Measurements from ENCODE around the gene TMEM266. TPM values are rescaled to one million over a fixed set of nuclear protein-coding genes. Genes with fewer than 3 reads are reported as not detected.

TMEM266 gene
- total and polyA plus RNA-seq, 2 of the 4 experiments (the other 2 are of a cell fraction), result not detected

DNA sequence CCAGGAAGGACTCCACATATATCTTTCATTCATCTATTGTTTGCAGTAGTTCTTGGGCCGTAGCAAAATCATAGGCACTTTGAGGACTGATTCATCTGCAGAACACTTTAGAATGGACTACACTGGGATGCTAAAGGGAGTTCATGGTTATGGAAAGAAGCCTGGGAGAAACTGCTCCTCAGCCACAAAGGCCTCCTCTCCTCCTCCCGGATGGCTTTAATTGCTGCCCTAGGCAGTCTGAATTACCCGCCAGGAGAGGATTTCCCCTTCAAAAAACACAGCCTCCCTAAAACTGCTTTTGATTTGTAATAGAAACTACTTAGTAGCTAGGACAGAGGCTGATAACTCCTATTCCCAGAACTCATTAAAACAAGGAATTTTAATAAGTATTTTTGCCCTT is 4.6 kb downstream of the TMEM266 start:
- in situ Hi-C loops (cut with MboI; ENCODE audit: low sequenced_read_pairs), result no loop called here
- H4K20me1 ChIP-seq (ENCODE audit: insufficient read depth, low read length), result no peaks in the 10 kb centered on the region
- dilution Hi-C loops (cut with HindIII; ENCODE audit: low sequenced_read_pairs, unreplicated experiment), result no loop called here
- ChIA-PET CTCF (no interaction called here), POLR2A (ENCODE audit: unreplicated experiment) (no interaction called here)
- ATAC-seq (ENCODE audit: low read depth), result no peak
- no peak overlapping the region for H4K5ac ChIP-seq (ENCODE audit: low read depth, low read length)
- H2BK20ac ChIP-seq (ENCODE audit: low read depth, low read length), result no peak overlapping the region
- peaks cover 74% of the 10 kb centered on the region for H3K27me3 ChIP-seq (ENCODE audit: control insufficient read depth, insufficient read depth, low read length)
- no TSS peak for BruUV-seq (replicated peaks)
- H3K23ac ChIP-seq (ENCODE audit: low read depth, low read length), result no peak overlapping the region
- H3K79me1 ChIP-seq (ENCODE audit: low read depth in 1 of 2, low read length in 2 of 2), result no peaks in the 10 kb centered on the region
- no peak overlapping the region for H2BK15ac ChIP-seq (ENCODE audit: low read depth, low read length)
- H3K27ac ChIP-seq (ENCODE audit: insufficient read depth, low read length), result no peak overlapping the region
- no peak overlapping the region for H3K4ac ChIP-seq (ENCODE audit: low read depth, low read length)
- H3K4me1 ChIP-seq (ENCODE audit: control insufficient read depth, insufficient read depth, low read length), result no peaks in the 10 kb centered on the region
- intact Hi-C loops (cut with micrococcal nuclease), result no loop called here
- no peak overlapping the region for H2BK5ac ChIP-seq (ENCODE audit: low read depth, low read length, poor library complexity, severe bottlenecking)
- no peak overlapping the region for H2AFZ ChIP-seq (replicated peaks; ENCODE audit: low read length, poor library complexity)
- no peak overlapping the region for H3K14ac ChIP-seq (replicated peaks; ENCODE audit: low read depth, low read length)
- no peak overlapping the region for H2AK9ac ChIP-seq (replicated peaks; ENCODE audit: low read depth, low read length, poor library complexity)
- WGBS, 2 experiments (ENCODE audit: extremely low coverage in 2 of 2, insufficient read length in 1 of 2), result no CpG with 5 or more reads among the region's 3 CpGs
- H3K4me2 ChIP-seq (ENCODE audit: low read depth, low read length), result no peak overlapping the region
- no peaks in the 10 kb centered on the region for H3K9me3 ChIP-seq (ENCODE audit: control insufficient read depth, insufficient read depth, low read length)
- H3K36me3 ChIP-seq (ENCODE audit: control insufficient read depth, insufficient read depth, low read length), result no peaks in the 10 kb centered on the region
- H3K56ac ChIP-seq (ENCODE audit: extremely low read depth, insufficient read depth, low read length), result no peak overlapping the region
- no peak for DNase-seq
- TF ChIP-seq MXI1 (IDR thresholded peaks at IDR 0.05; ENCODE audit: borderline replicate concordance, low read depth, low read length), result no peak
- TF ChIP-seq FOS (IDR thresholded peaks at IDR 0.05; ENCODE audit: low read depth, low read length), result no peak
- TF ChIP-seq CHD1 (IDR thresholded peaks at IDR 0.05; ENCODE audit: low read depth, low read length), result no peak
- TF ChIP-seq NFE2L2 (IDR thresholded peaks at IDR 0.05; ENCODE audit: low read depth, low read length), result no peak
- no peak for TF ChIP-seq RFX5 (IDR thresholded peaks at IDR 0.05; ENCODE audit: low read depth, low read length)
- no peak for TF ChIP-seq RAD21 (IDR thresholded peaks at IDR 0.05; ENCODE audit: low read length)
- TF ChIP-seq, protein P1, sequence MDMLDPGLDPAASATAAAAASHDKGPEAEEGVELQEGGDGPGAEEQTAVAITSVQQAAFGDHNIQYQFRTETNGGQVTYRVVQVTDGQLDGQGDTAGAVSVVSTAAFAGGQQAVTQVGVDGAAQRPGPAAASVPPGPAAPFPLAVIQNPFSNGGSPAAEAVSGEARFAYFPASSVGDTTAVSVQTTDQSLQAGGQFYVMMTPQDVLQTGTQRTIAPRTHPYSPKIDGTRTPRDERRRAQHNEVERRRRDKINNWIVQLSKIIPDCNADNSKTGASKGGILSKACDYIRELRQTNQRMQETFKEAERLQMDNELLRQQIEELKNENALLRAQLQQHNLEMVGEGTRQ (IDR thresholded peaks at IDR 0.05; ENCODE audit: low read depth, low read length), result no peak
- no peak for TF ChIP-seq POLR2A (IDR thresholded peaks at IDR 0.05; ENCODE audit: low read depth, low read length)
- H3K9me1 ChIP-seq (ENCODE audit: insufficient read depth, low read length), result no peaks in the 10 kb centered on the region
- H2AK5ac ChIP-seq (ENCODE audit: low read depth, low read length), result no peak overlapping the region
- no peak overlapping the region for H4K8ac ChIP-seq (ENCODE audit: low read depth in 2 of 2, low read length in 2 of 2)
- H3K18ac ChIP-seq (ENCODE audit: low read depth, low read length), result no peak overlapping the region
- H3K4me3 ChIP-seq (ENCODE audit: insufficient read depth, low read depth, low read length), result no peak overlapping the region
- no peak overlapping the region for H3K9ac ChIP-seq (ENCODE audit: low read depth, low read length)
- no peak overlapping the region for H2BK120ac ChIP-seq (ENCODE audit: low read depth, low read length)
- H4K91ac ChIP-seq (ENCODE audit: insufficient read depth, low read depth, low read length), result no peak overlapping the region
